Renal cortex interstitium (tissue), 11 donors: Measurements from ENCODE around the gene FOXR1. TPM values are rescaled to one million over a fixed set of nuclear protein-coding genes. Genes with fewer than 3 reads are reported as not detected.
"Not testable (repeated sequence)": the region's sequence is repeated elsewhere in the genome, so short reads cannot be mapped to it uniquely, and the experiment has no call there.

ENCODE experiments used
- DNase-seq, 11 donors: peaks; one replicate each; pipeline ENCODE4 v3.0.0-alpha.2; 2013; ENCODE audit warnings: low read depth in 9 of 11, low spot score in 4 of 11; ENCODE audit errors: extremely low read depth in 1 of 11
- polyA plus RNA-seq, 3 donors: library from polyadenylated mRNA; unstranded; fragments of 120-200 nt; gene quantifications; one replicate each; pipeline ENCODE4 v1.2.1, GENCODE V29; 2013; ENCODE audit not compliant: insufficient read length in 3 of 3

FOXR1 gene
- polyA plus RNA-seq, 3 donors, result 0.14 TPM; not detected in 2

DNA sequence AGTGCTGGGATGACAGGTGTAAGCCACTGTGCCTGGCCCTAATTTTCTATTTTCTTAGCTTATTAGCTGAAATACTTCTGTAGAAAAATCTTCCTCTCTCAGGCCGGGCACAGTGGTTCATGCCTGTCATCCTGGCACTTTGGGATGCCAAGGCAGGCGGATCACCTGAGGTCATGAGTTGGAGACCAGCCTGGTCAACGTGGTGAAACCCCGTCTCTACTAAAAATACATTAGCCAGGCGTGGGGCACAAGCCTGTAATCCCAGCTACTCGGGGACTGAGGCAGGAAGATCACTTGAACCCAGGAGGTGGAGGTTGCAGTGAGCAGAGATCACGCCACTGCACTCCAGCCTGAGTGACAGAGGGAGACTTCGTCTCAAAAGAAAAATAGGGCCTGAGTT is 12.8 kb downstream of the FOXR1 start:
- DNase-seq, result not testable (repeated sequence)

DNA sequence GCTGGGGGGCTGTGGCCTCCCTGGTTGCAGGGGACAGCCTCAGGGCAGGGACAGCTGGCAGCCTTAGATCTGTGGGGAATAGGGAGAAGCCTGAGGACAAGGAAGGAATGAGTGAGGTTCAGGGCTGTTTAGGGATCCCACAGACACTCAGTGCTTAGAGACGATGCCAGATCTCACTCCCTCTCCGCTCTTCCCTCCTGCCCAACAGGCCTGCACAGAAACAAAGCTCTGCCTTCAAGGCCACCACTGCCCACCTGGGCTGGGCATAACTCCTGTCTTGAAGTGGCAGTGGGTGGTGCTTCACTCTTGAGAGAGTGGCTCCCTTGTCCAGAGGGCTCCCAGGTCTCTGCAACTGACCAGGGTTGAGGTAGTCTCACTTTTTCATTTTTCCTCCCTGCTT is 13.3 kb downstream of the FOXR1 start:
- no peak for DNase-seq

DNA sequence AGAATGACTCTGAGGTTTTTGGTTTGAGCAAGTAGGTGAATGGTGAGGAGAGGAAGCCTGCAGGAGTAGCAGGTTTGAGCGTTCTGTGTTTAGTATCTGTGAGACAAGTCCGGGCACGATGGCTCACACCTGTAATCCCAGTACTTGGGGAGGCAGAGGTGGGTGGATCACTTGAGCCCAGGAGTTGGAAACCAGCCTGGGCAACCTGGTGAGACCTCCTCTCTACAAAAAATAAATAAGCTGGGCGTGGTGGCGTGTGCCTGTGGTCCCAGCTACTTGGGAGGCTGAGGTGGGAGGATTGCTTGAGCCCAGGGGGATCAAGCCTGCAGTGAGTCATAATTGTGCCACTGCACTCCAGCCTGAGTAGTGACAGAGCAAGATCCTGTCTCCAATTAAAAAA is 16.7 kb downstream of the FOXR1 start:
- DNase-seq, result no peak

DNA sequence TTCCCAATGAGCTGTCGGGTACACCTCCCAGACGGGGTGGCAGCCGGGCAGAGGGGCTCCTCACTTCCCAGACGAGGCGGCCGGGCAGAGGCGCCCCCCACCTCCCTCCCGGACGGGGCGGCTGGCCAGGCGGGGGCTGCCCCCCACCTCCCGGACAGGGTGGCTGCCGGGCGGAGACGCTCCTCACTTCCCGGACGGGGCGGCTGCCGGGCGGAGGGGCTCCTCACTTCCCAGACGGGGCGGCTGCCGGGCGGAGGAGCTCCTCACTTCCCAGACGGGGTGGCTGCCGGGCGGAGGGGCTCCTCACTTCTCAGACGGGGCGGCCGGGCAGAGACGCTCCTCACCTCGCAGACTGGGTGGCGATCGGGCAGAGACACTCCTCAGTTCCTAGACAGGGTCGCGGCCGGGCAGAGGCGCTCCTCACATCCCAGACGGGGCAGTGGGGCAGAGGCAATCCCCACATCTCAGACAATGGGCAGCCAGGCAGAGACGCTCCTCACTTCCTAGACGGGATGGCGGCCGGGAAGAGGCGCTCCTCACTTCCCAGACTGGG is 20.0 kb downstream of the FOXR1 start:
- DNase-seq, result not testable (repeated sequence)

DNA sequence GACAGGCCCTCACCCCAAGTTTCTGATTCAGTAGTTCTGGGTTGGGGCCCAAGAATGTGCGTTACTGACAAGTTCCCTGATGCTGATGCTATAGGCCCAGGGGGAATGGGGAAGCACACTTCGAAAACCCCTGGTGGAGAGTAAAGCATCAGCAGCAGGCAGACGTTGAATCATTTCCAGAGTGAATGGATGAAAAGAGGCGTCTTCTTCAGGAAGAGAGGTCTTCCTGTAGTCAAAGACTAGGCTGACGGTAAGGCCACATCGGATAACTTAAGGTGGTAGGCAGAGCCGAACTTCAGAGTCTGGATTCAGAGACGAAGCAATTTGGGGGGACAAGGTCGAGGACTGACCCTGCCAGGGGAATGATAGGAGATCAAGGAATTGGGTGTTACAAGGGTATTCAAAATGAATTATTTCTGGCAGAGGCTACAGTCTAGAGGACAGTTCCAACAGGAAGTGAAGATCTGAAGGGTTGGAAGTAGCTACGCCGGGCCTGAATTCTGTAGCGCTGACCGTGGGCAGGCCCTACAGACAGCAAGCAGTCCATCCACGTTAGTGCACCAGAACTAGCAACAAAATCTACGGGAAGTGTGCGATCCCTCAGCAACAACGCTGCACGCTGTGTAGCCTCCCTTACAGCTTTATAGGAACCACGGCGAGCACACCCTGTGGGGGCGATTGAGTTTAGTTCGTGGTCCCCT is 25.5 kb downstream of the FOXR1 start:
- no peak for DNase-seq

DNA sequence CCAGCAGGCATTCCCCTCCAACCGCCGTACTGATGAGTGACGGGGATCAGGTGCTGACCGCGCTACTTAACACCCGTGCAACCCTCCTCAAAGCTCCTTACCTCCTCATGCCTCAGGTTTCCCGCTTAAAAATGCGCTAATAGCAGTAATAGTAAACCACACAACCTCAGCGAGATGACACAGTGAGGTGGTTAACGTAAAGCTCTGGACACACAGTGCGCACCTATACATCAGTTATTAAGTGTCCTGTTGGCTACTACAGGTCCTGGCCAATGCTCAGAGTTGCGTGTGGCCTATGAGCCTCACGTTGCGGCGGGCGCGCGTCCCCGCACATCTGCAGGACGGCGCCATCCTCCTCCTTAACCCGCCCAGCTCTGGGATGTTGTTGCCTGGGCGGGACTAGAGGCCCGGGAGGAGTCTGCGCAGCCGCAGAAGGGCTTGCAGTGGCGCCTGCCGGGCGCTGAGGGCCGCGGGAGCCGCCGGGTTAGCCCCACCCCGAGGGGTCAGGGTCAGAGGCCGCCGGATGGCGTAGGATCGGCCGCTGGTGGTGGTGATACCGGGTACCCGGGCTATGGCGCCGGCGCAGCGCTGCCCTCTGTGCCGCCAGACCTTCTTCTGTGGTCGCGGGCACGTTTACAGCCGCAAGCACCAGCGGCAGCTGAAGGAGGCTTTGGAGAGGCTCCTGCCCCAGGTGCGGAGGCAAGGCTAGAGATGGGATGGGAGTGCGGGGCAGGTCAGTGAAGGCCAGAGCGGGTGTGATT is 26.2 kb downstream of the FOXR1 start, which contains the start of gene CENATAC:
Gene CENATAC, plus strand, starts transcription at position 512 of the 761 bp plus-strand sequence. Its CDS starts 60 bp downstream, at position 572.
- DNase-seq, result peak; percentile 66 to 90 (median 89)

DNA sequence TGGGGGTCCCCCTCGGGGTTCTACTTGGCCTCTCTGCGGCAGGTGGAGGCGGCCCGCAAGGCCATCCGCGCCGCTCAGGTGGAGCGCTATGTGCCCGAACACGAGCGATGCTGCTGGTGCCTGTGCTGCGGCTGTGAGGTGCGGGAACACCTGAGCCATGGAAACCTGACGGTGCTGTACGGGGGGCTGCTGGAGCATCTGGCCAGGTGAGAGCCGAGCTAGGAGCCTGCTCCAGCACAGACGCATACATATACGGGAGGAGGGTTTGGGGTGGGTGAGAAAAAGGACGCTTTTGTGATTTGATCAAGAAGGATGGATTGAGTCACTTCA is 26.8 kb downstream of the FOXR1 start:
- no peak for DNase-seq

DNA sequence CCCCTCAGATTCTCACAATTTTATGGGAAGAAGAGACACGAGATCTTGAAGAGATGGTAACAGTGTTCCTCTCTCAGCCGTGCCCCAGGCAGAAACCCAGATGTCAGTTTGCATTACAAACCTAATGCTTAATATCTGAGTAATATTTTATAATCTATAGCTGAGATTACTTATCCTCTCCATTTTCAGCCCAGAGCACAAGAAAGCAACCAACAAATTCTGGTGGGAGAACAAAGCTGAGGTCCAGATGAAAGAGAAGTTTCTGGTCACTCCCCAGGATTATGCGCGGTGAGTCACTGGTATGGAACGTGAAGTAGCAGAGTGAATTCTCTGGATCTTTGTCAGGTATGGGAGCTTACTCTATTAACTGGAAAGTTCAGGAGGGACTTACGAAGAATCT is 27.3 kb downstream of the FOXR1 start:
- DNase-seq, result no peak

DNA sequence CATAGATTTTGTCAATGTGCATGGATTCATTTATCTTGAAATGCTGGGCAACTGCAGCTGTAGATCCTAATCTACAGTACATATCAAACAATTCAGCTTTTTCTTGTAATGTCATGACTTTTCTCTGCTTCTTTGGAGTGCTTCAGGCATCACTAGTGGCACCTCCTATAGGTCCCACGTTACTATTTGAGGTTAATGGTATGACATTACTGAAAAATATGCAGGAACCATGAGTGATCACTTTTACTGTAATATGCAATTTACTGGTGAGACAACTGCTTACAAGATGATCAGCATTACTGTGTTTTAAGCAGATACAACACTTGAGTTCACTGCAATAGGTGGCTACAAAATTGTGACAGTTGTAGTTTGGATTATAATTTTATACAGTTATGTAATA is 29.3 kb downstream of the FOXR1 start:
- DNase-seq, result no peak

DNA sequence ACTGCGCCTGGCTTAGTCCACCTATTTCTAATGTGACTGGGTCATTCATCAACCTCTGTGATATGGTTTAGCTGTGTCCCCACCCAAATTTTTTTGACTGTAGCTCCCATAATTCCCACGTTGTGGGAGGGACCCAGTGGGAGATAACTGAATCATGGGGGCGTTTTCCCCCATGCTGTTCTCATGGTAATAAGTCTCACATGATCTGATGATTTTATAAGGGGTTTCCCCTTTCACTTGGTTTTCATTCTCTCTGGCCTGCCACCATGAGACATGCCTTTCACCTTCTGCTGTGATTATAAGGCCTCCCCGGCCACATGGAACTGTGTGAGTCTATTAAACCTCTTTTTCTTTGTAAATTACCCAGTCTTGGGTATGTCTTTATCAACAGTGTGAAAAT is 35.1 kb downstream of the FOXR1 start:
- no peak for DNase-seq

DNA sequence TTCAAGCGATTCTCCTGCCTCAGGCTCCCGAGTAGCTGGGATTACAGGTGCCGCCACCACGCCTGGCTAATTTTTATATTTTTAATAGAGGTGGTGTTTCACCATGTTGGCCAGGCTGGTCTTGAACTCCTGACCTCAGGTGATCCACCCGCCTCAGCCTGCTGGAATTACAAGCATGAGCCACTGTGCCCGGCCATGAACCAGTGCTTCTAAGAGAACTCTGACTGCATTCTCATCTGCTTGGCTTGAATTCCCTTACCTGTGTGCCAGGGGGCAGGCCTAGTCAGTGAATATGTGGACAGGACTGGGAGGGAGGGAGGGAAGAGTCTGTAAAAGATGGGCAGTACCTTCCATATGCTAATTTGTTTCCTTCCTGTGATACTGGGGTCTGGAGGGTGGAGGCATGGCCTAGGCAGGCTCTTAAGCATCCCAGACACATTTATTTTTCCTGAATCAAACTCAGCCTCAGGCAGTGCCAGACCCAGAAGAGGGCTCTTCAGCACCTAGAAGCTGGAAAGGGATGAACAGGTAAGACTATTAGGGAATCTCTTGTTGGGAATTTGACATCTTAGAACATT is 40.0 kb downstream of the FOXR1 start:
- no peak for DNase-seq

DNA sequence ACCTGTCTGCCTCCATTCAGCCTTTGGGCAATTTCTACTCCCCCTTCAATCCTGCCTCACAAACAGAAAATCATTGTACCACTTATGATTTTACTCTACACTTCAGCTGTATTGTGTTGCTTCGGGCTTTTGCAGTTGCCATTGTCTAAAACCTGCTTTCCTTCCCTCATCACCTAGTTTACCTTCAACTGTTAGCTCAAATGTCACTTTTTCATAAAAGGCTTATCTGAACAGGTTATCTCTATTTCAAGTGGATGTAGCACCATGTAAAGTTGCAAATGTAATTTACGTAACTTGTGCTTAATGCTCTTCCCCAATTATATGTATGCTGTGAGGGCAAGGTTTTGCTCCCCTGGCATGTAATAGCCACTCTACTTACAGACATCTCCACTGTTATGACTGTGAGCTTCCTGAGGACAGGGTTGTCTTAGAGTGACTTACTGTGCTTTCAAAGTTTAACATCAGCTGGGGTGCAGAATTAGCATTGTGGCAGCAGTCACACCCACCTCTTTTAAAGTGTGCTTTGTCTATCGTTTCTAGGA is 41.1 kb downstream of the FOXR1 start:
- no peak for DNase-seq

DNA sequence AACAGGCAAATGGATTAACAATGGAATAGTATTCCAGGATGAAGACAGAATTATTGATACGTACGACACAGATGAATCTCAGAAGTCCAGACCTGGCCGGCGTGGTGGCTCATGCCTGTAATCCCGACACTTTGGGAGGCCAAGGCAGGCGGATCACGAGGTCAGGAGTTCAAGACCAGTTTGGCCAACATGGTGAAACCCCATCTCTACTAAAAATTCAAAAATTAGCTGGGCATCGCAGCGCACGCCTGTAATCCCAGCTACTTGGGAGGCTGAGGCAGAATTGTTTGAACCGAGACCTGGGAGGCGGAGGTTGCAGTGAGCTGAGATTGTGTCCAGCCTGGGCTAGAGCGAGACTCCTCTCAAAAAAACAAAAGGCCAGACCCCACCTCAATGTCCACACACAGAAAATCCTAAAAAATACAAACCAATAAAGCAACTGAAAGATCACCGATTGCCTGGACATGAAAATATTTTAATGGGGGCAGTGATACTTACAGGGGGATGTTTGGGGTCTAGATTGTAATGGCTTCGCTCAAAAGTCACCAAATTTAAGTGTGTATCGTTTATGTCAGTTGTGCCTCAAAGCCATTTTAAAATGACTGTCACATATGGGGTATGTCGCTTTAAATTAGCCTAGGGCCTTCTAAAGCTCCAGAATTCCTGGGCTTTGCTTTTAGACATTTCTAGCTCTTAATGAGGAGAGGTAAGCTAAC is 42.8 kb downstream of the FOXR1 start:
- no peak for DNase-seq

DNA sequence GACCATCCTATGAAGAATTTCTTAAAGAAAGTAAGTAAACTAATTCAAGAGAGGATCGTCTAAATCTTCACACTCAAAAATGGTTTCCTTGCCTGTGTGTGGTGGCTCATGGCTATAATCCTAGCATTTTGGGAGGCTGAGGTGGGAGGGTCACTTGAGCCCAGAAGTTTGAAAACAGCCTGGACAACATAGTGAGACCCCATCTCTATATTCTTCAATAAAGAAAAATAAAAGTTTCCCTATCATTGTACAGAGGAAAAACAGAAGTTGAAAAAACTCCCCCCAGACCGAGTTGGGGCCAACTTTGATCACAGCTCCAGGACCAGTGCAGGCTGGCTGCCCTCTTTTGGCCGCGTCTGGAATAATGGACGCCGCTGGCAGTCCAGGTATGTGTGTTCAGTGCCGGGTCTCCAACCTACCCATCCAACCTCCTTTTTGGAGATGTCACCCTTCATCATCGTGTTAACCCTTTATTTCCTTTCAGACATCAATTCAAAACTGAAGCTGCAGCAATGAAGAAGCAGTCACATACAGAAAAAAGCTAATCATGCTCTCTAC is 43.6 kb downstream of the FOXR1 start:
- DNase-seq, result no peak

DNA sequence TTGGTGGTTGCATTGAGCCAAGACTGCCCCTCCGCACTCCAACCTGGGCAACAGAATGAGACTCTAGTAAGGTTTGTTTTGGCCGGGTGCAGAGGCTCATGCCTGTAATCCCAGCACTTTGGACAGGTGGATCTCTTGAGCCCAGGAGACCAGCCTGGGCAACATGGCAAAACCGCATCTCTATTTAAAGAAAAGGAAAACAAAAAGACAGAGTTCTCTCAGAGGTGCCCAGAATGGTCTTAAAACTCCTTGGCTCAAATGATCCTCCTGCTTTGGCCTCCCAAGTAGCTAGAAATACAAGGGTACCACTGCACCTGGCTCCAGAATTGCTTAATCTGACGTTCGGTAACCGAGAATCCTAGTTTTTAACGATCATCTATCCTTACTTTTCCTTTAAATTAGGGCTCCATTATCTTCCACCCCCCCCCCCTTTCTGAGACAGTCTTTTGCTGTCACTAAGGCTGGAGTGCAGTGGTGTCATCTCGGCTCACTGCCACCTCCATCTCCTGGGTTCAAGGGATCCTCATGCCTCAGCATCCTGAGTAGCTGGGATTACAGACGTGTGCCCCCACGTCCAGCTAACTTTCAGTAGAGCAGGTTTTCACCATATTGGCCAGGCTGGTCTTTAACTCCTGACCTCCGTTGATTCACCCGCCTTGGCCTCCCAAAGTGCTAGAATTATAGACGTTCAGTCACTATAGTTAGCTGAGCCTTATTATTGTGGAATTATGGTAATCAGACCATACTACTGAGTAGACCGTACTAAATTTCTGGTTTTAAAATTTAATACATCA is 44.9 kb downstream of the FOXR1 start:
- no peak for DNase-seq

DNA sequence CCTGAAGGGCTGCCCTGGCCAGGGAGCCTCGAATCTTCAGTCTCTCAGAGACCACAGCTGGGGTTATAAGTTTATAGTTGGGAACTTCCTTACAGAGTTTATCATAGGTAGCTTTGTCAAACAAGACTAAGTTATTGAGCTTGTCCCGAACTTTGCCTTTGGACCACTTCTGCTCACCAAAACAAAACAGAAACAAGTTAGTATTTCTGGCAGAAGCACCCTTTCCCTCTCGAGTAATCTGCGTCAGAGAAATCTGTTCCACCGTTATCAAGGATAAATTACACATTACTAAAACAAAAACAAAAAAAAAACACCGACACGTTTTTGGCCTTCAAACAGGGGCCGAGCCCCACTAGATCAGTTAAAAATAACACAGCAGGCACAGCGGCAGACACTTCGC is 45.8 kb downstream of the FOXR1 start:
- not testable (repeated sequence) for DNase-seq

DNA sequence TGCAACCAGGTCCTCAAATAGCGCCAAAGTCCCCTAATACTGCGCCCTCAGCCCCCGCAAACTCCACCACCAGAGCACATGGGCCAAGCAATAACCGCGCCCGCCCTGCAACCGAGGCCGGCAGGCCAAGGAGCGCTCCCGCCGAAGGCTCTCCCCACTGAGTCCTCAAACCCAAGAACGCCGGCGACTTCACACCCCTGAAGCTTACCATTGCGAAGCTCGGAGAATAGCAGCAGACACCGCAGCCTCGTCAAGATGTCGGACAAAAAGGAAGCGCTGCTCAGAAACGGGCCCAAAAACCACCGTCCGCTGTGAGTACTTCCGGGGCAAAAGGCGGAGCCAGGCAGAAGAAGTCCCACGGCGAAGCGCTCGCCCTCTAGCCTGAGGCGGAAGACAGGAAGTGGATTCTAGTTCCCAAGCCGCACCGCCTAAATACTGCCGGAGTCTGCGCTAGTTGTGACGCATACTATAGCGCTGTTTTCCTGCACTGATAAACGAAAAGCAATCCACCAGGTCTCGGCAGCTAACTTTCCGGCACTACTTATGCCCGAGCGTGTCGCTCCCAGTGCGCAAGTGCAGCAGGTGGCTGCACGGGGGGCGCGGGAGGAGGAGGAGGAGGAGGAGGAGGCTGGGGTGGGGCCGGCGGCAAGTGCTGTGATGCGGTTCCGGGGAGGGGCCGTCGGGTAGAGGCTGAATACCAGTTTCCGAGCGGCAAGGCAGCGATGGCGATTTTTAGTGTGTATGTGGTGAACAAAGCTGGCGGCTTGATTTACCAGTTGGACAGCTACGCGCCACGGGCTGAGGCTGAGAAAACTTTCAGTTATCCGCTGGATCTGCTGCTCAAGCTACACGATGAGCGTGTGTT is 46.7 kb downstream of the FOXR1 start, which contains the start of the genes RPS25 and TRAPPC4:
Gene RPS25, minus strand, starts transcription at position 270 of the 865 bp plus-strand sequence. Its CDS starts 59 bp downstream, at position 211.
Gene TRAPPC4, plus strand, starts transcription at position 693 of the 865 bp plus-strand sequence. Its CDS starts 30 bp downstream, at position 723.
- peak; percentile 92 to 97 (median 95) for DNase-seq
